ENCODE data around the gene HAUS7.
"Not testable (repeated sequence)": the region's sequence is repeated elsewhere in the genome, so short reads cannot be mapped to it uniquely, and the experiment has no call there.

Gene HAUS7

GRCh38 chrX:153408871-153409351 lies 61.5 kb downstream of the HAUS7 start:
- H3K9me3 ChIP-seq: no peaks in the 10 kb centered on the region
- no peaks in the 10 kb centered on the region for H3K4me1 ChIP-seq
- TF ChIP-seq CTCF (IDR thresholded peaks at IDR 0.05; ENCODE audit: low read depth, low read length): no peak
- H3K36me3 ChIP-seq: no peaks in the 10 kb centered on the region
- H3K27me3 ChIP-seq: peaks cover 8% of the 10 kb centered on the region
- H3K4me3 ChIP-seq (ENCODE audit: low read depth, low read length): no peak overlapping the region
- DNase-seq: no peak

GRCh38 chrX:153408221-153408721 lies 62.1 kb downstream of the HAUS7 start:
- no peaks in the 10 kb centered on the region for H3K9me3 ChIP-seq
- H3K36me3 ChIP-seq: no peaks in the 10 kb centered on the region
- H3K4me1 ChIP-seq: no peaks in the 10 kb centered on the region
- peaks cover 8% of the 10 kb centered on the region for H3K27me3 ChIP-seq
- no peak overlapping the region for H3K4me3 ChIP-seq (ENCODE audit: low read depth, low read length)
- no peak for TF ChIP-seq CTCF (IDR thresholded peaks at IDR 0.05; ENCODE audit: low read depth, low read length)
- no peak for DNase-seq

GRCh38 chrX:153407736-153408135 lies 62.6 kb downstream of the HAUS7 start:
- no peaks in the 10 kb centered on the region for H3K9me3 ChIP-seq
- no peaks in the 10 kb centered on the region for H3K4me1 ChIP-seq
- no peak for DNase-seq
- H3K4me3 ChIP-seq (ENCODE audit: low read depth, low read length): no peak overlapping the region
- H3K36me3 ChIP-seq: no peaks in the 10 kb centered on the region
- H3K27me3 ChIP-seq: peaks cover 8% of the 10 kb centered on the region
- TF ChIP-seq CTCF (IDR thresholded peaks at IDR 0.05; ENCODE audit: low read depth, low read length): no peak

- Histone ChIP-seq H3K4me1 (no peaks in the 10 kb centered on the region), H3K9me3 (no peaks in the 10 kb centered on the region), H3K36me3 (no peaks in the 10 kb centered on the region), H3K27me3 (peaks cover 7% of the 10 kb centered on the region; the same call in 1 of the 2 replicates), H3K4me3 (ENCODE audit: low read depth, low read length) (no peak overlapping the region)
- DNase-seq: no peak
- no peak for TF ChIP-seq CTCF (IDR thresholded peaks at IDR 0.05; ENCODE audit: low read depth, low read length)
Measured at GRCh38 chrX:153406903-153407302, 63.5 kb downstream of the HAUS7 start.

GRCh38 chrX:153406011-153406410 lies 64.4 kb downstream of the HAUS7 start:
- no peak for TF ChIP-seq CTCF (IDR thresholded peaks at IDR 0.05; ENCODE audit: low read depth, low read length)
- no peaks in the 10 kb centered on the region; the same call in 1 of the 2 replicates for H3K27me3 ChIP-seq
- no peaks in the 10 kb centered on the region for H3K9me3 ChIP-seq
- DNase-seq: no peak
- H3K36me3 ChIP-seq: no peaks in the 10 kb centered on the region
- H3K4me3 ChIP-seq (ENCODE audit: low read depth, low read length): no peak overlapping the region
- no peaks in the 10 kb centered on the region for H3K4me1 ChIP-seq

- no peaks in the 10 kb centered on the region; the same call in 1 of the 2 replicates for H3K27me3 ChIP-seq
- H3K4me3 ChIP-seq (ENCODE audit: low read depth, low read length): no peak overlapping the region
- TF ChIP-seq CTCF (IDR thresholded peaks at IDR 0.05; ENCODE audit: low read depth, low read length): no peak
- H3K4me1 ChIP-seq: no peaks in the 10 kb centered on the region
- H3K9me3 ChIP-seq: no peaks in the 10 kb centered on the region
- H3K36me3 ChIP-seq: no peaks in the 10 kb centered on the region
- DNase-seq: no peak
Measured at GRCh38 chrX:153405426-153405825, 65.0 kb downstream of the HAUS7 start.

- not testable (repeated sequence) for H3K36me3 ChIP-seq; DNase-seq; H3K4me3 ChIP-seq (ENCODE audit: low read depth, low read length); H3K27me3 ChIP-seq; H3K9me3 ChIP-seq; H3K4me1 ChIP-seq
Measured at GRCh38 chrX:153404333-153404732, 66.0 kb downstream of the HAUS7 start.
